K562 (cell line): ENCODE measurements around the gene PRKCB. TPM values are rescaled to one million over a fixed set of nuclear protein-coding genes. Genes with fewer than 3 reads are reported as not detected.

ENCODE experiments used
- ARHGAP35 ChIP-seq: fragments of 450-650 bp; IDR thresholded peaks from 2 replicates; pipeline ENCODE4 v1.6.1; 2018; ENCODE audit not compliant: partially characterized antibody
- FOXM1 ChIP-seq, 2 experiments: fragments of 450-650 bp in 1 of 2; sonication (generic) in 1 of 2; formaldehyde crosslinking in 1 of 2; IDR thresholded peaks; 2 replicates each; pipeline versions ENCODE4 v1.6.1 to v1.9.0; 2017 to 2022; ENCODE audit warnings: low read depth in 2 of 2, mild to moderate bottlenecking in 2 of 2, missing genetic modification reagents in 1 of 2, moderate library complexity in 1 of 2
- GMEB1 ChIP-seq: fragments of 250-450 bp; sonication (Bioruptor Pico); IDR thresholded peaks from 2 replicates; pipeline ENCODE4 v1.4.0; 2020; ENCODE audit warnings: mild to moderate bottlenecking
- MAFG ChIP-seq: fragments of 450-650 bp; conservative IDR thresholded peaks from 2 replicates; pipeline ENCODE4 v1.6.1; 2016; ENCODE audit warnings: missing genetic modification characterization, missing compliant biosample characterization
- MCM2 ChIP-seq: fragments of 450-650 bp; IDR thresholded peaks from 2 replicates; pipeline ENCODE4 v1.6.1; 2017; ENCODE audit warnings: low read depth, mild to moderate bottlenecking
- NFE2L1 ChIP-seq: fragments of 450-650 bp; IDR thresholded peaks from 2 replicates; pipeline ENCODE4 v1.6.1; 2016; ENCODE audit warnings: missing genetic modification characterization, low read depth, mild to moderate bottlenecking, missing compliant biosample characterization, moderate library complexity, borderline replicate concordance
- PHTF2 ChIP-seq: fragments of 250-450 bp; sonication (Bioruptor Pico); IDR thresholded peaks from 2 replicates; pipeline ENCODE4 v1.5.0; 2021; ENCODE audit warnings: mild to moderate bottlenecking
- PURB ChIP-seq: sonication (generic); formaldehyde crosslinking; IDR thresholded peaks from 2 replicates; pipeline ENCODE4 v1.9.0; 2021; ENCODE audit warnings: low read depth, mild to moderate bottlenecking, missing genetic modification reagents
- SAP30 ChIP-seq: fragments of 200-600 bp; sonication (generic); IDR thresholded peaks from 2 replicates; pipeline ENCODE4 v1.6.1; 2012; ENCODE audit warnings: borderline replicate concordance, low read depth, mild to moderate bottlenecking, moderate library complexity, low read length, control low read depth, inconsistent platforms; ENCODE audit not compliant: insufficient read depth, poor library complexity, severe bottlenecking
- SIN3A ChIP-seq, 2 experiments: fragments of 150-350 bp in 1 of 2; IDR thresholded peaks; 2 replicates each; pipeline ENCODE4 v1.6.1; 2011 to 2016; ENCODE audit warnings: borderline replicate concordance in 2 of 2, low read depth in 2 of 2, low read length in 2 of 2, mild to moderate bottlenecking in 2 of 2, moderate library complexity in 2 of 2; ENCODE audit not compliant: control insufficient read depth in 1 of 2
- STAT5A ChIP-seq: IDR thresholded peaks from 2 replicates; pipeline ENCODE4 v1.6.1; 2012; ENCODE audit warnings: low read length, inconsistent platforms, borderline replicate concordance
- U2AF1 ChIP-seq: fragments of 200-400 bp; formaldehyde crosslinking; optimal IDR thresholded peaks from 2 replicates; pipeline ENCODE3; 2017; ENCODE audit warnings: mild to moderate bottlenecking, low read depth, low read length, moderate library complexity
- ZBTB34 ChIP-seq: fragments of 250-450 bp; sonication (Bioruptor Pico); IDR thresholded peaks from 2 replicates; pipeline ENCODE4 v1.8.0; 2021; ENCODE audit warnings: mild to moderate bottlenecking, moderate library complexity
- ZC3H11A ChIP-seq: IDR thresholded peaks from 2 replicates; pipeline ENCODE4 v1.6.1; 2012; ENCODE audit warnings: low read depth, low read length, improper control_type of control experiment
- ZNF140 ChIP-seq: fragments of 250-450 bp; sonication (Bioruptor Pico); IDR thresholded peaks from 2 replicates; pipeline ENCODE4 v1.8.0; 2021; ENCODE audit warnings: moderate library complexity, mild to moderate bottlenecking, inconsistent platforms
- ZNF282 ChIP-seq: sonication (generic); formaldehyde crosslinking; IDR thresholded peaks from 2 replicates; pipeline ENCODE4 v1.8.1; 2023; ENCODE audit warnings: missing genetic modification reagents
- ZNF431 ChIP-seq: sonication (generic); formaldehyde crosslinking; IDR thresholded peaks from 2 replicates; pipeline ENCODE4 v1.8.0; 2022; ENCODE audit warnings: mild to moderate bottlenecking, missing genetic modification reagents
- ZNF609 ChIP-seq: sonication (generic); formaldehyde crosslinking; IDR thresholded peaks from 2 replicates; pipeline ENCODE4 v1.8.1; 2023; ENCODE audit warnings: missing genetic modification reagents, mild to moderate bottlenecking, borderline replicate concordance
- ZNF766 ChIP-seq: fragments of 200-800 bp; sonication (Bioruptor generic); conservative IDR thresholded peaks from 2 replicates; pipeline ENCODE4 v1.6.1; 2016; ENCODE audit warnings: missing genetic modification characterization, missing compliant biosample characterization
- ZNF79 ChIP-seq: fragments of 250-450 bp; sonication (Bioruptor Pico); IDR thresholded peaks from 2 replicates; pipeline ENCODE4 v1.4.0; 2020; ENCODE audit warnings: low read depth, mild to moderate bottlenecking, moderate library complexity
- polyA plus RNA-seq, 8 experiments: library from polyadenylated mRNA; depleted of rRNA in 4 of 8; stranded (reverse) in 5 of 8; unstranded in 3 of 8; fragments of >200 nt; fragmentation: Nextera tagmentation in 2 of 8; fragmentation: Illumina TruSeq in 1 of 8; extraction: Ambion mirVana in 2 of 8; extraction: Trizol in 1 of 8; gene quantifications; 2 replicates each; pipeline versions ENCODE4 v1.2.1 to v1.2.3, GENCODE V29; 2011 to 2014; ENCODE audit warnings: inconsistent platforms in 1 of 8, missing spikeins in 1 of 8
- total RNA-seq, 7 experiments: library from RNA; depleted of rRNA in 6 of 7; stranded (reverse); fragments of >200 nt in 6 of 7; fragmentation: Illumina TruSeq in 2 of 7; extraction: Trizol in 2 of 7; gene quantifications; 2 replicates each; pipeline versions ENCODE4 v1.2.1 to v1.2.3, GENCODE V29; 2011 to 2021; ENCODE audit warnings: low replicate concordance in 1 of 7

PRKCB gene
- total and polyA plus RNA-seq, 9 of the 15 experiments (the other 6 are each of a cell fraction or from before 2014, with no cell fraction given): 49.9 to 276 (median 148) TPM

- no peak for TF ChIP-seq ZNF609 (CRISPR knock-in tag)
- no peak for TF ChIP-seq ARHGAP35
- TF ChIP-seq PURB: no peak
- TF ChIP-seq NFE2L1: no peak
- no peak for TF ChIP-seq ZNF766 (CRISPR knock-in tag)
- no peak for TF ChIP-seq ZNF140
- TF ChIP-seq ZNF431 (CRISPR knock-in tag): no peak
- no peak for TF ChIP-seq MAFG (tag)
- no peak for TF ChIP-seq MCM2
- peak; percentile 16 for TF ChIP-seq SAP30
- TF ChIP-seq ZC3H11A: no peak
- TF ChIP-seq FOXM1 (IDR thresholded peaks at IDR 0.05; ENCODE audit: low read depth): no peak
- no peak for TF ChIP-seq FOXM1 (CRISPR knock-in tag; IDR thresholded peaks at IDR 0.05; ENCODE audit: low read depth)
- TF ChIP-seq U2AF1: no peak
- no peak for TF ChIP-seq PHTF2 (CRISPR knock-in tag)
- TF ChIP-seq ZBTB34 (CRISPR knock-in tag): no peak
- TF ChIP-seq STAT5A: no peak
- peak; percentile 96 to 99 for TF ChIP-seq SIN3A (IDR thresholded peaks at IDR 0.05; ENCODE audit: borderline replicate concordance in 2 of 2, control insufficient read depth in 1 of 2, low read depth in 2 of 2, low read length in 2 of 2)
- TF ChIP-seq GMEB1 (CRISPR knock-in tag): no peak
- TF ChIP-seq ZNF79 (CRISPR knock-in tag): no peak
- no peak for TF ChIP-seq ZNF282 (CRISPR knock-in tag)
Measured at GRCh38 chr16:23835390-23836077, at the start of gene PRKCB (continued).
